GM21381 (cell line): Measurements from ENCODE around the gene C1QTNF6.

ENCODE experiments used
- ATAC-seq: cut with Tn5 transposase; IDR thresholded peaks from one replicate; pipeline ENCODE4 v1.9.1; 2021; ENCODE audit warnings: mild to moderate bottlenecking, moderate library complexity; ENCODE audit not compliant: unreplicated experiment

Gene C1QTNF6

GRCh38 chr22:37164505-37164887, 23.6 kb downstream of the C1QTNF6 start:
- ATAC-seq: no peak

GRCh38 chr22:37163575-37164504, 24.2 kb downstream of the C1QTNF6 start:
- ATAC-seq: peak; percentile 34

GRCh38 chr22:37163096-37163489, 25.0 kb downstream of the C1QTNF6 start:
- ATAC-seq: no peak

- peak; percentile 46 for ATAC-seq
Observed at GRCh38 chr22:37162221-37163095, 25.6 kb downstream of the C1QTNF6 start.

GRCh38 chr22:37161443-37161842, 26.6 kb downstream of the C1QTNF6 start:
- no peak for ATAC-seq

GRCh38 chr22:37160027-37160426, 28.0 kb downstream of the C1QTNF6 start:
- ATAC-seq: no peak

GRCh38 chr22:37158963-37159290, 29.1 kb downstream of the C1QTNF6 start:
- ATAC-seq: no peak

- ATAC-seq: no peak
Observed at GRCh38 chr22:37157516-37158285, 30.3 kb downstream of the C1QTNF6 start.

- ATAC-seq: no peak
Observed at GRCh38 chr22:37156686-37157435, 31.2 kb downstream of the C1QTNF6 start.

GRCh38 chr22:37155971-37156370, 32.1 kb downstream of the C1QTNF6 start:
- ATAC-seq: no peak

- no peak for ATAC-seq
Observed at GRCh38 chr22:37154925-37155712, 32.9 kb downstream of the C1QTNF6 start.

GRCh38 chr22:37153901-37154300, 34.1 kb downstream of the C1QTNF6 start:
- no peak for ATAC-seq

- no peak for ATAC-seq
Observed at GRCh38 chr22:37151401-37151800, 36.6 kb downstream of the C1QTNF6 start.

GRCh38 chr22:37150701-37151100, 37.3 kb downstream of the C1QTNF6 start:
- no peak for ATAC-seq

GRCh38 chr22:37148742-37149665, 39.0 kb downstream of the C1QTNF6 start:
- no peak for ATAC-seq

GRCh38 chr22:37148031-37148651, 39.9 kb downstream of the C1QTNF6 start:
- no peak for ATAC-seq

- ATAC-seq: no peak
Observed at GRCh38 chr22:37147186-37147990, 40.7 kb downstream of the C1QTNF6 start.
